ENCODE results near the gene FAF1. TPM values are rescaled to one million over a fixed set of nuclear protein-coding genes. Genes with fewer than 3 reads are reported as not detected.

The FAF1 gene
- total and polyA plus RNA-seq, 4 donors = 8.6 to 45.0 (median 18.2) TPM

DNA sequence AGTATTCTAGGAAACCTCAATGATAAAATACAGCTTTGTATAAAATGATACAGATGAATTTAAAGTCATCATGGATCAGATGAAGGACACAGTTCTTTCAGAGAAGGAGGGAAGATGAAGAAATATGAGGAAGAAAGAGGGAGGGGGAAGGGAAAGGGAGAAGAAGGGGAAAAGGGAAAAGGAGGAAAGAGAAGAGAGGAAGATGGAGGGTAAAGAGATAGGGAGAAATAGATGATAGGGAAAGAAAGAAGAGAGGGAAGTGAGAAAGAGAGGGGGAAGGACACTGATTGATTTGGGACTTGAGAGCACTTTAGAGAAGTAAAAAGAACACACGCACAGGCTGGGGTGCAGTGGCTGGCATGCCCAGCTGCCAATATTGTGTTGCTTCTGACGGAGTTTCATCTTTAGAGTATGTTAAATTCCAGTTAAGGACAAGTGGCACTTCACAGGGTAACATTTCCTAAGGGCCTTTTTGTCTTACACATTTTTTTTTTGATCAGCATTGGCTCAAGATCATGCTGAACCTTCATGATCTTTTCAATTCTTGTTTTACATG lies 300.9 kb downstream of the FAF1 start (continued):
- TF ChIP-seq, protein P1, sequence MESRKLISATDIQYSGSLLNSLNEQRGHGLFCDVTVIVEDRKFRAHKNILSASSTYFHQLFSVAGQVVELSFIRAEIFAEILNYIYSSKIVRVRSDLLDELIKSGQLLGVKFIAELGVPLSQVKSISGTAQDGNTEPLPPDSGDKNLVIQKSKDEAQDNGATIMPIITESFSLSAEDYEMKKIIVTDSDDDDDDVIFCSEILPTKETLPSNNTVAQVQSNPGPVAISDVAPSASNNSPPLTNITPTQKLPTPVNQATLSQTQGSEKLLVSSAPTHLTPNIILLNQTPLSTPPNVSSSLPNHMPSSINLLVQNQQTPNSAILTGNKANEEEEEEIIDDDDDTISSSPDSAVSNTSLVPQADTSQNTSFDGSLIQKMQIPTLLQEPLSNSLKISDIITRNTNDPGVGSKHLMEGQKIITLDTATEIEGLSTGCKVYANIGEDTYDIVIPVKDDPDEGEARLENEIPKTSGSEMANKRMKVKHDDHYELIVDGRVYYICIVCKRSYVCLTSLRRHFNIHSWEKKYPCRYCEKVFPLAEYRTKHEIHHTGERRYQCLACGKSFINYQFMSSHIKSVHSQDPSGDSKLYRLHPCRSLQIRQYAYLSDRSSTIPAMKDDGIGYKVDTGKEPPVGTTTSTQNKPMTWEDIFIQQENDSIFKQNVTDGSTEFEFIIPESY (IDR thresholded peaks at IDR 0.05) = no peak
- no peak for TF ChIP-seq GABPA (IDR thresholded peaks at IDR 0.05 in 1 of 2, conservative IDR thresholded peaks at IDR 0.05 in 1 of 2)

DNA sequence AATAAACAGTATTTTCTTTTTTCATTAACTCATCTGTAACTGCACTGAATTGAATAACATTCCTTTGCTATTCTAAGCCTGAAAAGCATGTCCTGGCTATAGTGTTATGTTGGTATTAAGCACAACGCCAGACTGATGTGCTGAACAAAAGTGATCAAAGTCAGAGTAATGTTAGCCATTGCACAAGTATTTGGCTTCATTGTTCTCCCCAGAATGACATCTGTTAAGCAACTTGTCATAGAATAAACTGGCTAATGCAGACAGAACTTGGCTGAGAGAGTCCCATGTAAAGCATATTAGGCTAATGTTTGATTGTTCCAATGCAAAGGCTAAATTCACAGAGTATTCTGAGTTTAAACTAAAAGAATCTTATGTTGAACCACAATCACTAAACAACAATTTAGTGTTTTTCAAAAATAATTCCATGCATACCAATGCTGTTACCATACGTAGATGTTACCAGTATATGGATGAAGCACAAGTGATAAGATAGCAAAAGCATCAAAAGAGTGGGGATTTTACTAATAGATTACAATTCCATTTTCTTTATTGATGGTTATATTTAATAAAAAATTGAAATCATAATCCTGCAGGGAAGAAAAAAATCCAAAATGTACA lies 301.5 kb downstream of the FAF1 start:
- no peak overlapping the region for H3K27ac ChIP-seq (ENCODE audit: low read depth in 1 of 2, low read length in 2 of 2)
- no peaks in the 10 kb centered on the region for H3K4me1 ChIP-seq (ENCODE audit: control insufficient read depth in 4 of 4, insufficient read depth in 4 of 4, low read length in 3 of 4)
- TF ChIP-seq NR2F2 (IDR thresholded peaks at IDR 0.05) (no peak), JUND (IDR thresholded peaks at IDR 0.05) (no peak), FOXA1 (IDR thresholded peaks at IDR 0.05) (no peak), HNF4A (conservative IDR thresholded peaks at IDR 0.05) (no peak), YY1 (IDR thresholded peaks at IDR 0.05) (no peak), SP1 (IDR thresholded peaks at IDR 0.05) (no peak), EGR1 (IDR thresholded peaks at IDR 0.05; ENCODE audit: low read depth in 2 of 2) (no peak), HNF4G (IDR thresholded peaks at IDR 0.05) (no peak)
- TF ChIP-seq, protein P2, sequence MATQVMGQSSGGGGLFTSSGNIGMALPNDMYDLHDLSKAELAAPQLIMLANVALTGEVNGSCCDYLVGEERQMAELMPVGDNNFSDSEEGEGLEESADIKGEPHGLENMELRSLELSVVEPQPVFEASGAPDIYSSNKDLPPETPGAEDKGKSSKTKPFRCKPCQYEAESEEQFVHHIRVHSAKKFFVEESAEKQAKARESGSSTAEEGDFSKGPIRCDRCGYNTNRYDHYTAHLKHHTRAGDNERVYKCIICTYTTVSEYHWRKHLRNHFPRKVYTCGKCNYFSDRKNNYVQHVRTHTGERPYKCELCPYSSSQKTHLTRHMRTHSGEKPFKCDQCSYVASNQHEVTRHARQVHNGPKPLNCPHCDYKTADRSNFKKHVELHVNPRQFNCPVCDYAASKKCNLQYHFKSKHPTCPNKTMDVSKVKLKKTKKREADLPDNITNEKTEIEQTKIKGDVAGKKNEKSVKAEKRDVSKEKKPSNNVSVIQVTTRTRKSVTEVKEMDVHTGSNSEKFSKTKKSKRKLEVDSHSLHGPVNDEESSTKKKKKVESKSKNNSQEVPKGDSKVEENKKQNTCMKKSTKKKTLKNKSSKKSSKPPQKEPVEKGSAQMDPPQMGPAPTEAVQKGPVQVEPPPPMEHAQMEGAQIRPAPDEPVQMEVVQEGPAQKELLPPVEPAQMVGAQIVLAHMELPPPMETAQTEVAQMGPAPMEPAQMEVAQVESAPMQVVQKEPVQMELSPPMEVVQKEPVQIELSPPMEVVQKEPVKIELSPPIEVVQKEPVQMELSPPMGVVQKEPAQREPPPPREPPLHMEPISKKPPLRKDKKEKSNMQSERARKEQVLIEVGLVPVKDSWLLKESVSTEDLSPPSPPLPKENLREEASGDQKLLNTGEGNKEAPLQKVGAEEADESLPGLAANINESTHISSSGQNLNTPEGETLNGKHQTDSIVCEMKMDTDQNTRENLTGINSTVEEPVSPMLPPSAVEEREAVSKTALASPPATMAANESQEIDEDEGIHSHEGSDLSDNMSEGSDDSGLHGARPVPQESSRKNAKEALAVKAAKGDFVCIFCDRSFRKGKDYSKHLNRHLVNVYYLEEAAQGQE (IDR thresholded peaks at IDR 0.05) = no peak
- TF ChIP-seq, protein P1 (IDR thresholded peaks at IDR 0.05) = no peak
- TF ChIP-seq, protein P3, sequence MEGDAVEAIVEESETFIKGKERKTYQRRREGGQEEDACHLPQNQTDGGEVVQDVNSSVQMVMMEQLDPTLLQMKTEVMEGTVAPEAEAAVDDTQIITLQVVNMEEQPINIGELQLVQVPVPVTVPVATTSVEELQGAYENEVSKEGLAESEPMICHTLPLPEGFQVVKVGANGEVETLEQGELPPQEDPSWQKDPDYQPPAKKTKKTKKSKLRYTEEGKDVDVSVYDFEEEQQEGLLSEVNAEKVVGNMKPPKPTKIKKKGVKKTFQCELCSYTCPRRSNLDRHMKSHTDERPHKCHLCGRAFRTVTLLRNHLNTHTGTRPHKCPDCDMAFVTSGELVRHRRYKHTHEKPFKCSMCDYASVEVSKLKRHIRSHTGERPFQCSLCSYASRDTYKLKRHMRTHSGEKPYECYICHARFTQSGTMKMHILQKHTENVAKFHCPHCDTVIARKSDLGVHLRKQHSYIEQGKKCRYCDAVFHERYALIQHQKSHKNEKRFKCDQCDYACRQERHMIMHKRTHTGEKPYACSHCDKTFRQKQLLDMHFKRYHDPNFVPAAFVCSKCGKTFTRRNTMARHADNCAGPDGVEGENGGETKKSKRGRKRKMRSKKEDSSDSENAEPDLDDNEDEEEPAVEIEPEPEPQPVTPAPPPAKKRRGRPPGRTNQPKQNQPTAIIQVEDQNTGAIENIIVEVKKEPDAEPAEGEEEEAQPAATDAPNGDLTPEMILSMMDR (IDR thresholded peaks at IDR 0.05; ENCODE audit: low read depth, low read length, missing input control) = no peak
- TF ChIP-seq, protein P4, sequence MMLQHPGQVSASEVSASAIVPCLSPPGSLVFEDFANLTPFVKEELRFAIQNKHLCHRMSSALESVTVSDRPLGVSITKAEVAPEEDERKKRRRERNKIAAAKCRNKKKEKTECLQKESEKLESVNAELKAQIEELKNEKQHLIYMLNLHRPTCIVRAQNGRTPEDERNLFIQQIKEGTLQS (IDR thresholded peaks at IDR 0.05) = no peak
- 66% methylated on average over 2 of the region's 2 CpGs for WGBS
- H3K36me3 ChIP-seq (ENCODE audit: control insufficient read depth in 4 of 4, insufficient read depth in 3 of 4, low read depth in 1 of 4, low read length in 3 of 4) = peaks cover 0 to 1% (median 0%) of the 10 kb centered on the region in 4 donors
- no peak for DNase-seq (ENCODE audit: low spot score)
- H3K9me3 ChIP-seq (ENCODE audit: control insufficient read depth in 4 of 4, low read length in 3 of 4) = no peaks in the 10 kb centered on the region
- H3K9ac ChIP-seq (ENCODE audit: low read depth in 1 of 2, low read length in 2 of 2) = no peak overlapping the region
- H3K4me3 ChIP-seq (ENCODE audit: low read depth in 1 of 3, low read length in 3 of 3) = no peak overlapping the region
- H3K27me3 ChIP-seq (ENCODE audit: control insufficient read depth in 4 of 4, insufficient read depth in 4 of 4, low read length in 3 of 4) = no peaks in the 10 kb centered on the region

Measured in liver (tissue), 9 donors.